ENCODE data around the gene YPEL3. TPM values are rescaled to one million over a fixed set of nuclear protein-coding genes. Genes with fewer than 3 reads are reported as not detected.

Gene YPEL3
- total RNA-seq, 1 donor from 2014 or later, result 37.9 TPM

GRCh38 chr16:30052671-30053372 is 43.2 kb downstream of the YPEL3 start:
- TF ChIP-seq CTCF (conservative IDR thresholded peaks at IDR 0.05), result no peak
- Mint-ChIP-seq H3K27ac (peak overlapping the region; percentile 66), H3K27me3 (no peaks in the 10 kb centered on the region), H3K4me3 (peak overlapping the region; percentile 92), H3K36me3 (no peaks in the 10 kb centered on the region), H3K4me1 (ENCODE audit: unreplicated experiment) (peaks cover 22% of the 10 kb centered on the region), H3K9me3 (no peaks in the 10 kb centered on the region)
- DNase-seq (ENCODE audit: extremely low spot score, unreplicated experiment), result peak; percentile 95

- Mint-ChIP-seq H3K27me3 (no peaks in the 10 kb centered on the region), H3K9me3 (no peaks in the 10 kb centered on the region), H3K4me1 (ENCODE audit: unreplicated experiment) (peaks cover 22% of the 10 kb centered on the region), H3K27ac (peak overlapping the region; percentile 19), H3K4me3 (peak overlapping the region; percentile 84), H3K36me3 (no peaks in the 10 kb centered on the region)
- TF ChIP-seq CTCF (conservative IDR thresholded peaks at IDR 0.05), result no peak
- no peak for DNase-seq (ENCODE audit: extremely low spot score, unreplicated experiment)
Measured at GRCh38 chr16:30051518-30051917, 44.5 kb downstream of the YPEL3 start.

- Mint-ChIP-seq H3K4me1 (ENCODE audit: unreplicated experiment) (peaks cover 16% of the 10 kb centered on the region), H3K36me3 (no peaks in the 10 kb centered on the region), H3K27ac (no peak overlapping the region), H3K4me3 (no peak overlapping the region), H3K27me3 (no peaks in the 10 kb centered on the region), H3K9me3 (no peaks in the 10 kb centered on the region)
- DNase-seq (ENCODE audit: extremely low spot score, unreplicated experiment), result no peak
- TF ChIP-seq CTCF (conservative IDR thresholded peaks at IDR 0.05), result no peak
Measured at GRCh38 chr16:30049871-30050270, 46.1 kb downstream of the YPEL3 start.

DNA sequence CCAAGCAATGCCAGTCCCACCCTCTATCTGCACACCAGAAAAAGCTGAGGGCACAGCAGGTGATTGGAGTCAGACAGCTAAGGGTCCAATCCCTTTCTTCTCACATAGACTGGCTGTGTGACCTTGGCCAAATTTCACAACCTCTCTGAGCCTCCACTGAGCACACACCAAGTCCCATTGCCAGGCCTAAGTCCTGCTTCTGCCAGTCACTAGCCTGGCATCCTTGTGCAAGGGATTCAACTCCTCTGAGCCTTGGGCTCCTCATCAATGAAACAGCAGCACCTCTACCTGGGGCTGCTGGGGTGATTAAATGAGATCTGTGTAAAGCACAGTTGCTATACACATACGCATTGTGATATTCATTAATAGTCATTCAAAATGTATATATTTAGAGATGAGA is 49.4 kb downstream of the YPEL3 start:
- Mint-ChIP-seq H3K9me3 (no peaks in the 10 kb centered on the region), H3K4me1 (ENCODE audit: unreplicated experiment) (peaks cover 4% of the 10 kb centered on the region)
- DNase-seq (ENCODE audit: extremely low spot score, unreplicated experiment), result no peak

GRCh38 chr16:30046178-30046577 is 49.8 kb downstream of the YPEL3 start:
- no peak for DNase-seq (ENCODE audit: extremely low spot score, unreplicated experiment)
- Mint-ChIP-seq H3K27me3 (no peaks in the 10 kb centered on the region), H3K36me3 (no peaks in the 10 kb centered on the region), H3K4me3 (no peak overlapping the region), H3K27ac (no peak overlapping the region), H3K4me1 (ENCODE audit: unreplicated experiment) (peaks cover 4% of the 10 kb centered on the region), H3K9me3 (no peaks in the 10 kb centered on the region)
- no peak for TF ChIP-seq CTCF (conservative IDR thresholded peaks at IDR 0.05)

More for the DNA sequence above, 49.4 kb downstream of the YPEL3 start:
- Mint-ChIP-seq H3K36me3 (no peaks in the 10 kb centered on the region), H3K27me3 (no peaks in the 10 kb centered on the region), H3K27ac (no peak overlapping the region), H3K4me3 (no peak overlapping the region)
- no peak for TF ChIP-seq CTCF (conservative IDR thresholded peaks at IDR 0.05)

Other genes starting within 250 kb of the YPEL3 start
- gene CDIPT, start 233.0 kb downstream of the YPEL3 start, total RNA-seq (ENCODE audit: low replicate concordance), result 58.0 and 73.3 TPM in 2 replicates
- gene SEZ6L2, start 196.7 kb downstream of the YPEL3 start, total RNA-seq (ENCODE audit: low replicate concordance), result 19.3 and 19.4 TPM in 2 replicates
- gene ASPHD1, start 195.7 kb downstream of the YPEL3 start, total RNA-seq (ENCODE audit: low replicate concordance), result 7.8 TPM in 2 replicates
- 17.9 and 20.6 TPM in 2 replicates for gene KCTD13, start 170.0 kb downstream of the YPEL3 start, total RNA-seq (ENCODE audit: low replicate concordance)
- 72.4 and 73.5 TPM in 2 replicates for gene TMEM219, start 134.1 kb downstream of the YPEL3 start, total RNA-seq (ENCODE audit: low replicate concordance)
- gene TAOK2, start 122.3 kb downstream of the YPEL3 start, total RNA-seq (ENCODE audit: low replicate concordance), result 42.6 and 52.4 TPM in 2 replicates
- 13.7 and 20.9 TPM in 2 replicates for gene HIRIP3, start 100.6 kb downstream of the YPEL3 start, total RNA-seq (ENCODE audit: low replicate concordance)
- gene INO80E, start 100.0 kb downstream of the YPEL3 start, total RNA-seq (ENCODE audit: low replicate concordance), result 52.8 and 78.7 TPM in 2 replicates
- gene DOC2A, start 85.2 kb downstream of the YPEL3 start, total RNA-seq (ENCODE audit: low replicate concordance), result 6.9 and 9.7 TPM in 2 replicates
- not detected in 2 replicates for gene C16orf92, start 73.0 kb downstream of the YPEL3 start, total RNA-seq (ENCODE audit: low replicate concordance)
- 0.31 and 2.1 TPM in 2 replicates for gene TLCD3B, start 64.9 kb downstream of the YPEL3 start, total RNA-seq (ENCODE audit: low replicate concordance)
- gene ALDOA, start 30.5 kb downstream of the YPEL3 start, total RNA-seq (ENCODE audit: low replicate concordance), result 620 and 1,017 TPM in 2 replicates
- 128 and 155 TPM in 2 replicates for gene PPP4C, start 20.2 kb downstream of the YPEL3 start, total RNA-seq (ENCODE audit: low replicate concordance)
- 1.6 TPM in 2 replicates for gene TBX6, start 4.3 kb downstream of the YPEL3 start, total RNA-seq (ENCODE audit: low replicate concordance)
- gene GDPD3, start 17.3 kb upstream of the YPEL3 start, total RNA-seq (ENCODE audit: low replicate concordance), result 19.7 and 23.2 TPM in 2 replicates
- 79.6 and 88.0 TPM in 2 replicates for gene MAPK3, start 27.0 kb upstream of the YPEL3 start, total RNA-seq (ENCODE audit: low replicate concordance)
- gene CORO1A, start 87.4 kb upstream of the YPEL3 start, total RNA-seq (ENCODE audit: low replicate concordance), result 10.8 and 21.3 TPM in 2 replicates
- 82.9 and 148 TPM in 2 replicates for gene BOLA2B, start 97.5 kb upstream of the YPEL3 start, total RNA-seq (ENCODE audit: low replicate concordance)
- gene SLX1A, start 97.7 kb upstream of the YPEL3 start, total RNA-seq (ENCODE audit: low replicate concordance), result 27.6 and 28.0 TPM in 2 replicates
- 27.7 and 33.0 TPM in 2 replicates for gene SULT1A3, start 103.0 kb upstream of the YPEL3 start, total RNA-seq (ENCODE audit: low replicate concordance)
- 9.1 and 15.3 TPM in 2 replicates for gene NPIPB13, start 152.3 kb upstream of the YPEL3 start, total RNA-seq (ENCODE audit: low replicate concordance)